Subcutaneous adipose tissue (tissue), 4 donors: ENCODE data around the gene ERO1B. TPM values are rescaled to one million over a fixed set of nuclear protein-coding genes. Genes with fewer than 3 reads are reported as not detected.

Experiments
- total RNA-seq, 4 donors: library from RNA; depleted of rRNA; stranded (reverse); fragments of >200 nt; gene quantifications; one replicate each; pipeline ENCODE4 v1.1.0, GENCODE V29; 2016
- TF ChIP-seq, protein P1 (sequence below): fragments of 450-650 bp; IDR thresholded peaks from one replicate; pipeline ENCODE4 v1.5.1; 2016; ENCODE audit warnings: low read depth, mild to moderate bottlenecking, control low read depth, antibody characterized with exemption, moderate library complexity

Gene ERO1B
- total RNA-seq, 4 donors from 2014 or later, result 10.9 to 17.1 (median 12.9) TPM

DNA sequence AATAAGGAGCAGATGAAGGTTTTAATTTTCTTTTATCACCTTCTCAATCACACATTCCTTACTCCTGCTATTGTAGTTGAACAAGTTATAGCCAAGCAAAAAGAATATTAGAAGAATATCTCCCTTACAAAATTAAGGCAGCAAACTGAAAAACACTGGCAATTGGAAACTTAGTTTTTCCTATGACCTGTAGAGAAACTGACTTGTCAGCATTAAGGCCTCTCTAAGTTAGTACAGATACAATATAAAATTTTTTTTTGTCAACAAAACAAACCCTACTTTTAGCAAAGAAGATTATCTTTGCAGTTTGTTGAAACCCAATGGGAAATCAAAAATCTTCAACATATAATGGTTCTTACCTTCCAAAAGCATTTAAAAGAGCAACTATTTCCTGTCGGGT, 61.3 kb downstream of the ERO1B start:
- TF ChIP-seq, protein P1, sequence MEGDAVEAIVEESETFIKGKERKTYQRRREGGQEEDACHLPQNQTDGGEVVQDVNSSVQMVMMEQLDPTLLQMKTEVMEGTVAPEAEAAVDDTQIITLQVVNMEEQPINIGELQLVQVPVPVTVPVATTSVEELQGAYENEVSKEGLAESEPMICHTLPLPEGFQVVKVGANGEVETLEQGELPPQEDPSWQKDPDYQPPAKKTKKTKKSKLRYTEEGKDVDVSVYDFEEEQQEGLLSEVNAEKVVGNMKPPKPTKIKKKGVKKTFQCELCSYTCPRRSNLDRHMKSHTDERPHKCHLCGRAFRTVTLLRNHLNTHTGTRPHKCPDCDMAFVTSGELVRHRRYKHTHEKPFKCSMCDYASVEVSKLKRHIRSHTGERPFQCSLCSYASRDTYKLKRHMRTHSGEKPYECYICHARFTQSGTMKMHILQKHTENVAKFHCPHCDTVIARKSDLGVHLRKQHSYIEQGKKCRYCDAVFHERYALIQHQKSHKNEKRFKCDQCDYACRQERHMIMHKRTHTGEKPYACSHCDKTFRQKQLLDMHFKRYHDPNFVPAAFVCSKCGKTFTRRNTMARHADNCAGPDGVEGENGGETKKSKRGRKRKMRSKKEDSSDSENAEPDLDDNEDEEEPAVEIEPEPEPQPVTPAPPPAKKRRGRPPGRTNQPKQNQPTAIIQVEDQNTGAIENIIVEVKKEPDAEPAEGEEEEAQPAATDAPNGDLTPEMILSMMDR, result no peak

DNA sequence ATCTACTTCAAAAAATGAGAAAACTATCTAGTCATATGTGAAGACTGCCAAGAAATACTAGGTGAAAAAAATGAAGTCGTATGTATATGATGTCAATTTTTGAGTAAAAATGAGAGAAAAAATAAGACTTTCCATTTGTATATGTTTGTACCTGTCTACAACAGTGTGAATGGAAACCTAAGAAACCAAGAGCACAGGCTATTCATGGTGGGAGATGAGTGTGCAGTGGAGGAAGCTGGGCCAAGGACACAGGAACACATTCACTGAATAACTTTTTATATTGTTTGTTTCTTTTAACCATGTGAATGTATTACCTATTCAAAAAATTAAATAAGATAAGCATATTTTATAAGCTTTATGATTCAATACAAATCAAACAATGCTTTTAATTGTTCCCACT, 67.0 kb downstream of the ERO1B start:
- TF ChIP-seq, protein P1, result no peak

DNA sequence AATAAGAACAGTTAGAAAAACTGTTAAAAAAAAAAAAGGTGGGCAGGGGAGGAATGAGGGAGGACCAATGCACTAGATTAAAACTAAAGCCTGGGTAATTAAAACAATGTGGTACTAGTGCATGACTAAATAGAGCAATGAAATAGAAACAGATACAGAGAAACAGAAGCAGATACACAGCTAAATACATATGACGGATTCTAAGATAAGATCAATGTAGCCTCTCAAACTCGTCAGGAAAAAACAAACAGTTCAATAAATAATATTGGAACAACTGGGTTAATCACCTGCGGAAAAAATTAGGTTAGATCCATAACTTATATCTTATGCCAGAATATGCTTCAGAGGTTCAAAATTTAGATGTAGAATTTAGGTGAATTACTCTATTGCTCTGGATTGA, 68.2 kb downstream of the ERO1B start:
- TF ChIP-seq, protein P1, result no peak

DNA sequence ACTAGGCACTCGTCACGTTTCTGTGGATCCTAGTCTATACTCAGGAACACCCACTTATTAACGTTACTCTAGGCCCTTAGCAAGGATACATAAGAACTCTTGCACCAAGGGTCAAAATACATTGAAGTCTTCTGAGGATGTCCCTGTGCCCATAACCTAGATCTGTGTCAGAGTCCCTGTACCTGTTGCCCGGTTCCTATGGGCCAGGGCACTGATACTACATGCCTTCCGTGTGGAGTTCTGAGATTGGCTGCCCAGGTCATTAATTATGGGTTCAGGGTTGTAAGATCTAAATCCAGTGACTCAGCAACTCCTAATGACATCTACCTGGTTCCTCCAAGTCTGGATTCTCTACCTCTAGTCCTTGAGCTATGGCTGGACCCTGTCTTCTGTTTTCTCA, 69.9 kb downstream of the ERO1B start:
- TF ChIP-seq, protein P1, result no peak

DNA sequence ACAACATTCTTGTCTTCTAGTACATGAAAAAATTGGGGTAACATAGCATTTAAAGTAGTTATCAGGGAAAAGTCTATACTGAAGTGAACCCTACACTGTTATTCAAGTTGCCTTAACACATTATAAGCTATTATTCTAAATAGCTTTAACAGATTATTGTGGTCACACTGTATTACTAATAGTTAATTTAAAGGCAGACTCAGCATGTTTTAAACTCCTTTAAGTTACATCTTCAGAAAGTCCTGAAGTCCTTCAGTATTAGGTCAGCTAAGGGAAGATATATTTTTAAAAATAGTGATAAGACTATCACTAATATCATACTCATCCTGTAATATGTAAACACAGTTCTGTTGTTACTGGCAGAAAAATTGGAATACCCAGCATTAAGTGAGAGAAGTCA, 72.0 kb downstream of the ERO1B start:
- TF ChIP-seq, protein P1, result no peak

DNA sequence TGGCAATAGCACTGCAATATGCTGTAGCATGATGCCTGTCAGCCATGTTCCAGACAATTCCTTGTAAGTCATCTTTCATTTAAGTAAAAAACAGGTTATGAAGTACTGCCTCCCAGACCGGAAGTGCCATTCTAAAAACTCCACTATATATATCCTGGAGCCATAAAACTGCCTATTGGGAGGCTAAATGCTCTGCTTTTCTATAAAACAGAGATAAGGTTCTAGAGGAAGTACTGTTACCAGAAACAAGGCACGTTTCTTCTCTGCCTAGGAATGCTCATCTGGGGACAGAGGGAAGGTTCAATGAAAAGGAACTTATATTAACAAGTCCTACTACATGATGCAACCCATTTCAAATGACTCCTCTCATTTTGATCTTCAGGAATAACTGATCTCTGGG, 72.6 kb downstream of the ERO1B start:
- TF ChIP-seq, protein P1, result no peak

DNA sequence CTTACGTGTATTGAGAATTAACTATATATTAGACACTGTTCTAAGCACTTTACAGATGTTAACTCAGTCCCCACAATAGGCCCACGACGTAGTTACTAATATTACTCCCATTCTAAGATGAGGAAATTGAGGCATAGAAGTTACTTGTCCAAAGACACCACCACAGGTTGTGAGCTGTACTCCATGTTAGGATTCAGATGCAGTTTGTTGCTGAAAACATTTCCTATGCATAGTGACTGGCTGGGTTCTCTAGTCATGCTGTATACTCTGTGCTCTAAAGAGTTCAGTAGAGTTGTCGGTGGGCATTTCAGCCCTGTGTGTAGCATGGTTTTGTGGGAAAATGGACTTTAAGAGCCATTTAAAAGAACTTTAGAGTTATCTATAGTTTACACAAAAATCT, 74.2 kb downstream of the ERO1B start:
- TF ChIP-seq, protein P1, result no peak
